ENCODE measurements around the gene PIGA.
"Not testable (repeated sequence)": the region's sequence is repeated elsewhere in the genome, so short reads cannot be mapped to it uniquely, and the experiment has no call there.

PIGA gene

DNA sequence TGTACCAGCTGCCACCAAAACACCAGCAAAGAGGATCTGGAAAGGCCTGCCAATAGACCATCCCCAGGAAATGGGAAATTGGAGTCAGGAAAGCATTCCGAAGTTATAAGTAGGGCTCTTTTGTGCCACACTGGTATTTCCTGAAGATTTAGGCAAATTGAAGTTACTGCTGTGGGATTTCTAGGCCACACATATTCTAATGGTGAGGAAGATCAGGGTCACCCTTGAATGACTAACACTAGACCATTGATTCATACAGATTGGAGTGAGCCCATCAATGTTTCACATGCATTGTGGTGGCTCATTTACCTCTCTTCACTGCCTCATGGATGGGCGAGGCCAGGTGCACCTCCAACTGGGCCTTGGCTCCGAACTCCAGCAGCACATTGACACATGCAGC lies 42.5 kb downstream of the PIGA start:
- no peaks in the 10 kb centered on the region for H3K4me1 ChIP-seq (ENCODE audit: insufficient read depth, low read length, poor library complexity, severe bottlenecking)
- H3K79me2 ChIP-seq (ENCODE audit: insufficient read depth, low read length) = no peaks in the 10 kb centered on the region
- no peak overlapping the region for H3K9ac ChIP-seq (ENCODE audit: low read depth, low read length, poor library complexity, severe bottlenecking)
- no peaks in the 10 kb centered on the region for H3K27me3 ChIP-seq (ENCODE audit: insufficient read depth, low read length, poor library complexity, severe bottlenecking)
- no peaks in the 10 kb centered on the region for H4K20me1 ChIP-seq (ENCODE audit: insufficient read depth, low read length, poor library complexity, severe bottlenecking)
- H3K36me3 ChIP-seq (ENCODE audit: insufficient read depth, low read length) = no peaks in the 10 kb centered on the region
- H2AFZ ChIP-seq (ENCODE audit: low read length) = no peak overlapping the region
- no peak overlapping the region for H3K4me3 ChIP-seq (ENCODE audit: low read length, poor library complexity, severe bottlenecking)
- H3K9me3 ChIP-seq (ENCODE audit: insufficient read depth, low read depth, low read length) = no peaks in the 10 kb centered on the region
- H3K9me2 ChIP-seq (replicated peaks; ENCODE audit: low read depth, low read length) = no peaks in the 10 kb centered on the region
- H3F3A ChIP-seq (ENCODE audit: low read depth) = no peaks in the 10 kb centered on the region
- no peak for TF ChIP-seq EZH2phosphoT487 (IDR thresholded peaks at IDR 0.05; ENCODE audit: borderline replicate concordance)
- TF ChIP-seq, protein P1, sequence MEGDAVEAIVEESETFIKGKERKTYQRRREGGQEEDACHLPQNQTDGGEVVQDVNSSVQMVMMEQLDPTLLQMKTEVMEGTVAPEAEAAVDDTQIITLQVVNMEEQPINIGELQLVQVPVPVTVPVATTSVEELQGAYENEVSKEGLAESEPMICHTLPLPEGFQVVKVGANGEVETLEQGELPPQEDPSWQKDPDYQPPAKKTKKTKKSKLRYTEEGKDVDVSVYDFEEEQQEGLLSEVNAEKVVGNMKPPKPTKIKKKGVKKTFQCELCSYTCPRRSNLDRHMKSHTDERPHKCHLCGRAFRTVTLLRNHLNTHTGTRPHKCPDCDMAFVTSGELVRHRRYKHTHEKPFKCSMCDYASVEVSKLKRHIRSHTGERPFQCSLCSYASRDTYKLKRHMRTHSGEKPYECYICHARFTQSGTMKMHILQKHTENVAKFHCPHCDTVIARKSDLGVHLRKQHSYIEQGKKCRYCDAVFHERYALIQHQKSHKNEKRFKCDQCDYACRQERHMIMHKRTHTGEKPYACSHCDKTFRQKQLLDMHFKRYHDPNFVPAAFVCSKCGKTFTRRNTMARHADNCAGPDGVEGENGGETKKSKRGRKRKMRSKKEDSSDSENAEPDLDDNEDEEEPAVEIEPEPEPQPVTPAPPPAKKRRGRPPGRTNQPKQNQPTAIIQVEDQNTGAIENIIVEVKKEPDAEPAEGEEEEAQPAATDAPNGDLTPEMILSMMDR (conservative IDR thresholded peaks at IDR 0.05; ENCODE audit: low read length) = no peak
- no peak overlapping the region for H3K4me2 ChIP-seq (ENCODE audit: low read depth, low read length, poor library complexity, severe bottlenecking)

DNA sequence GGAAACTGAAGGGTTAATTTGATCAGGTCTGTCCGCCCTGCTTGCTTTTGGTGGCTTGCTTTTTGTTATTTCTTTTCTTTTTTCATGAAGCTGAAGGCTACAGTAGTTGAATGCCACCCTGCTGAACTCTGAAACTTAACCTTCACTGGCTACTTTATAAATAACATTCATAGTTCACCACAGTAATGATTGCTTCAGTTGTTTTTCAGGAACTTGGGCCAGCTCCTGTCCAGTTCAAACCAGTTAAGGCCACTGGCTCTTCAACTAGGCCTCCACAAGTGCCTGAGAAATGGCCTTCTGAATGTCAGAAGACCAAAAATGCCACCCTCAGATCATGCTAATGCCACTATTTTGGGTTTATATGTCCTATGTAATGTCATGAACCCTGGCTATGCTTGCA lies 57.7 kb downstream of the PIGA start:
- no peak overlapping the region for H3K9ac ChIP-seq (ENCODE audit: low read depth, low read length, poor library complexity, severe bottlenecking)
- no peaks in the 10 kb centered on the region for H3K9me3 ChIP-seq (ENCODE audit: insufficient read depth, low read depth, low read length)
- TF ChIP-seq, protein P1 (conservative IDR thresholded peaks at IDR 0.05; ENCODE audit: low read length) = no peak
- TF ChIP-seq EZH2phosphoT487 (IDR thresholded peaks at IDR 0.05; ENCODE audit: borderline replicate concordance) = no peak

DNA sequence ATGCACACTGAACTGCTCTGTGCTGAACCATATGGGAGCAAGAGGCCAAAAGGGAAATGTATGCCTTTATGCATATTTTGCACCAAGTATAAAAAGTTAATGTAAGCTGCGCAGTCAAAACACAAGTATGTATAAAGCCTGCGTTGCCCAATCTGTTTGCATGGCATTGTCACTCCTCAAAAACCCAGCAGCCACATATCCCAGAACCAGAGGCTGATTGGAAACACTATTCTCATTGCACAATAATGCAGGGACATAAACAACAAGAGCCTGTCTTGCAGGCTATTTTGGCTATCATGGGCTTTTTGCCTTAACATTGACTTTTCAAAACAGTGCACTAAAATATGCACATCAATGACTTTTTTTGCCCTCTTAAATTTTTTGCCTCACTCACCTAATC lies 60.4 kb downstream of the PIGA start:
- no peaks in the 10 kb centered on the region for H3F3A ChIP-seq (ENCODE audit: low read depth)
- H3K79me2 ChIP-seq (ENCODE audit: insufficient read depth, low read length) = no peaks in the 10 kb centered on the region
- H3K27me3 ChIP-seq (ENCODE audit: insufficient read depth, low read length, poor library complexity, severe bottlenecking) = no peaks in the 10 kb centered on the region
- H3K9ac ChIP-seq (ENCODE audit: low read depth, low read length, poor library complexity, severe bottlenecking) = no peak overlapping the region
- TF ChIP-seq, protein P1 (conservative IDR thresholded peaks at IDR 0.05; ENCODE audit: low read length) = no peak
- TF ChIP-seq EZH2phosphoT487 (IDR thresholded peaks at IDR 0.05; ENCODE audit: borderline replicate concordance) = no peak
- no peaks in the 10 kb centered on the region for H3K36me3 ChIP-seq (ENCODE audit: insufficient read depth, low read length)
- H2AFZ ChIP-seq (ENCODE audit: low read length) = no peak overlapping the region
- H3K9me3 ChIP-seq (ENCODE audit: insufficient read depth, low read depth, low read length) = no peaks in the 10 kb centered on the region
- H3K4me3 ChIP-seq (ENCODE audit: low read length, poor library complexity, severe bottlenecking) = no peak overlapping the region
- H3K4me1 ChIP-seq (ENCODE audit: insufficient read depth, low read length, poor library complexity, severe bottlenecking) = no peaks in the 10 kb centered on the region
- no peaks in the 10 kb centered on the region for H3K9me2 ChIP-seq (replicated peaks; ENCODE audit: low read depth, low read length)
- no peaks in the 10 kb centered on the region for H4K20me1 ChIP-seq (ENCODE audit: insufficient read depth, low read length, poor library complexity, severe bottlenecking)
- no peak overlapping the region for H3K4me2 ChIP-seq (ENCODE audit: low read depth, low read length, poor library complexity, severe bottlenecking)

More for the DNA sequence above, 57.7 kb downstream of the PIGA start:
- H3K79me2 ChIP-seq (ENCODE audit: insufficient read depth, low read length) = no peaks in the 10 kb centered on the region
- no peaks in the 10 kb centered on the region for H3K36me3 ChIP-seq (ENCODE audit: insufficient read depth, low read length)
- no peak overlapping the region for H2AFZ ChIP-seq (ENCODE audit: low read length)
- H3K9me2 ChIP-seq (replicated peaks; ENCODE audit: low read depth, low read length) = no peaks in the 10 kb centered on the region
- H3K4me3 ChIP-seq (ENCODE audit: low read length, poor library complexity, severe bottlenecking) = no peak overlapping the region
- H3K27me3 ChIP-seq (ENCODE audit: insufficient read depth, low read length, poor library complexity, severe bottlenecking) = no peaks in the 10 kb centered on the region
- no peaks in the 10 kb centered on the region for H3F3A ChIP-seq (ENCODE audit: low read depth)
- no peak overlapping the region for H3K4me2 ChIP-seq (ENCODE audit: low read depth, low read length, poor library complexity, severe bottlenecking)
- no peaks in the 10 kb centered on the region for H3K4me1 ChIP-seq (ENCODE audit: insufficient read depth, low read length, poor library complexity, severe bottlenecking)
- no peaks in the 10 kb centered on the region for H4K20me1 ChIP-seq (ENCODE audit: insufficient read depth, low read length, poor library complexity, severe bottlenecking)

DNA sequence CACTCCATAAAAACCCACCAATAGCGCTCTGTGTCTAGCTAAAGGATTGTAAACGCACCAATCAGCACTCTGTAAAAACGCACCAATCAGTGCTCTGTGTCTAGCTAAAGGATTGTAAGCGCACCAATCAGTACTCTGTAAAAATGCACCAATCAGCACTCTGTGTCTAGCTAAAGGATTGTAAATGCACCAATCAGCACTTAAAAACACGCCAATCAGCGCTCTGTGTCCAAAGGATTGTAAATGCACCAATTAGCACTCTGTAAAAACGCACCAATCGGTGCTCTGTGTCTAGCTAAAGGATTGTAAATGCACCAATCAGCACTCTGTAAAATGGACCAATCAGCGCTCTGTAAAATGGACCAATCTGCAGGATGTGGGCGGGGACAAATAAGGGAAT lies 62.0 kb downstream of the PIGA start:
- not testable (repeated sequence) for H3K36me3 ChIP-seq (ENCODE audit: insufficient read depth, low read length); H3K79me2 ChIP-seq (ENCODE audit: insufficient read depth, low read length); H3K9ac ChIP-seq (ENCODE audit: low read depth, low read length, poor library complexity, severe bottlenecking); H3K27me3 ChIP-seq (ENCODE audit: insufficient read depth, low read length, poor library complexity, severe bottlenecking); H3K4me1 ChIP-seq (ENCODE audit: insufficient read depth, low read length, poor library complexity, severe bottlenecking); H3K9me3 ChIP-seq (ENCODE audit: insufficient read depth, low read depth, low read length); H4K20me1 ChIP-seq (ENCODE audit: insufficient read depth, low read length, poor library complexity, severe bottlenecking); H2AFZ ChIP-seq (ENCODE audit: low read length); H3K4me3 ChIP-seq (ENCODE audit: low read length, poor library complexity, severe bottlenecking); H3K9me2 ChIP-seq (replicated peaks; ENCODE audit: low read depth, low read length); H3K4me2 ChIP-seq (ENCODE audit: low read depth, low read length, poor library complexity, severe bottlenecking); H3F3A ChIP-seq (ENCODE audit: low read depth)

All from Loucy (cell line).